CD4-positive, CD25-positive, alpha-beta regulatory T cell (primary cell): ENCODE data around the gene MYL6B. TPM values are rescaled to one million over a fixed set of nuclear protein-coding genes. Genes with fewer than 3 reads are reported as not detected.

ENCODE experiments used
- ATAC-seq, 2 donors: fragments of 150-1000 bp; cut with Tn5 transposase; one replicate each; pipeline ENCODE4 v1.10.0; 2021; ENCODE audit warnings: low read depth in 2 of 2, moderate number of reproducible peaks in 2 of 2, moderate library complexity in 1 of 2
- DNase-seq, 3 donors: peaks; one replicate each; pipeline versions ENCODE4 v3.0.0 to v3.0.0-alpha.2; 2012 to 2022; ENCODE audit warnings: mixed read lengths in 1 of 3
- H3K27ac ChIP-seq: one replicate; pipeline ENCODE4 v1.7.0; 2013; ENCODE audit warnings: mild to moderate bottlenecking, low read length; ENCODE audit not compliant: insufficient read depth, poor library complexity, severe bottlenecking
- H3K27me3 ChIP-seq: one replicate; pipeline ENCODE4 v1.7.0; 2013; ENCODE audit warnings: low read length; ENCODE audit not compliant: control insufficient read depth, insufficient read depth
- H3K36me3 ChIP-seq: one replicate; pipeline ENCODE4 v1.7.0; 2013; ENCODE audit warnings: mild to moderate bottlenecking, low read length, moderate library complexity; ENCODE audit not compliant: control insufficient read depth, insufficient read depth
- H3K4me1 ChIP-seq: 2 replicates; pipeline ENCODE4 v1.7.0; 2013; ENCODE audit warnings: mild to moderate bottlenecking, low read length; ENCODE audit not compliant: insufficient read depth, control insufficient read depth, poor library complexity, severe bottlenecking
- H3K4me3 ChIP-seq: one replicate; pipeline ENCODE4 v1.7.0; 2013; ENCODE audit warnings: low read depth, mild to moderate bottlenecking, low read length, moderate library complexity
- H3K9me3 ChIP-seq, 2 experiments: 1 replicate in 1 of 2; 2 replicates in 1 of 2; pipeline ENCODE4 v1.7.0; 2013; ENCODE audit warnings: low read length in 2 of 2, mild to moderate bottlenecking in 1 of 2, moderate library complexity in 1 of 2; ENCODE audit not compliant: control insufficient read depth in 2 of 2
- H3K27ac Mint-ChIP-seq, 3 donors: one replicate each; pipeline ENCODE4 v1.8.0; 2020 to 2022; ENCODE audit warnings: mild to moderate bottlenecking in 3 of 3, mixed read lengths in 3 of 3, moderate library complexity in 2 of 3
- H3K27me3 Mint-ChIP-seq: one replicate; pipeline ENCODE4 v1.8.0; 2022; ENCODE audit warnings: mild to moderate bottlenecking, mixed read lengths
- H3K36me3 Mint-ChIP-seq: one replicate; pipeline ENCODE4 v1.8.0; 2020; ENCODE audit warnings: mixed read lengths
- H3K4me1 Mint-ChIP-seq, 4 donors: one replicate each; pipeline ENCODE4 v1.8.0; 2020 to 2022; ENCODE audit warnings: mixed read lengths in 4 of 4, mild to moderate bottlenecking in 1 of 4
- H3K4me3 Mint-ChIP-seq, 4 donors: one replicate each; pipeline ENCODE4 v1.8.0; 2020 to 2022; ENCODE audit warnings: mild to moderate bottlenecking in 4 of 4, mixed read lengths in 4 of 4, moderate library complexity in 3 of 4
- H3K9me3 Mint-ChIP-seq, 7 donors: one replicate each; pipeline ENCODE4 v1.8.0; 2020 to 2022; ENCODE audit warnings: mixed read lengths in 7 of 7, mild to moderate bottlenecking in 3 of 7, moderate library complexity in 2 of 7
- polyA plus RNA-seq, 4 donors: library from polyadenylated mRNA; unstranded; fragments of 300-500 nt; fragmentation: Illumina TruSeq; gene quantifications; one replicate each; pipeline ENCODE4 v1.2.3, GENCODE V29; 2021
- total RNA-seq: library from RNA; stranded (reverse); gene quantifications from one replicate; pipeline ENCODE4 v1.2.3, GENCODE V29; 2022

MYL6B gene
- total and polyA plus RNA-seq, 5 donors from 2014 or later: 8.8 to 18.4 (median 11.2) TPM

DNA sequence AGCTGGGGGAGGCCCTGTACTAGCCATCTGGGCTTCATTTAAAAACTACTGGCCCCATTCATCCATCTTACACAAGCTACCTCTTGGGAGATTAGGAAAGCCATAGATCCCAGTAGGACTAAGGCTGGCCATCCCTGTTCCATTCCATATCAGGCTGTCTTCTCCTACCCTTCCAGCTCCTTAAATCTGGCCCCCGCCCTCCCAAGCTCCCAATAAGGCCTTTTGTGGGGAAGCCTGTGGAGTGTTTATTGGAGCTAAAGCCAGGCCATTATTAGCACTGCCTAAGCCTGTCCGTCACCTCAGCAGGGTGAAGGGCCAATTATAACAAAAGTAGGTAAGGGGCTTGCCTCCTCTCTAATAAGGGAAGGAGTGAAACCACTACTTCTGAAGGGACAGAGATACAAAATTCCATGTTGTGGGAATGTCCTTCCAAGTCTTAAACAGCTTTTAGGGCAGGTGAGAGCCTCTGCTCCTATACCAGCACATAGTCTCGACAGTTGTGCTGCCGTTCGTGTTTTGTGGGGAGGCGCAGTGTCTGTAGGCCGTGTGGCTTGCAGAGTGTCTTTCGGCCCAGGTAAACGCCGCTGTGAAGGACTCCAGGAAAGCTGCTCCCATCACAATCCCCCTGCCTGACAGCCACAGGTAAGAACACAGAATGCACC is 9.4 kb downstream of the MYL6B start:
- peak overlapping the region in 2 of 3 donors; percentile 98 to 100 for H3K27ac Mint-ChIP-seq
- ATAC-seq (no peak), DNase-seq (no peak)
- Histone ChIP-seq H3K4me1 (peaks cover 45% of the 10 kb centered on the region), H3K27ac (peak overlapping the region; percentile 95), H3K4me3 (no peak overlapping the region), H3K27me3 (no peaks in the 10 kb centered on the region), H3K36me3 (peaks cover 57% of the 10 kb centered on the region), H3K9me3 (no peaks in the 10 kb centered on the region)
- peaks cover 30% of the 10 kb centered on the region for H3K36me3 Mint-ChIP-seq
- peaks cover 0 to 53% (median 34%) of the 10 kb centered on the region in 4 donors for H3K4me1 Mint-ChIP-seq
- no peaks in the 10 kb centered on the region for H3K9me3 Mint-ChIP-seq
- no peaks in the 10 kb centered on the region for H3K27me3 Mint-ChIP-seq
- peak overlapping the region; percentile 72 to 100 (median 96) for H3K4me3 Mint-ChIP-seq

GRCh38 chr12:56162468-56163290 is 10.3 kb downstream of the MYL6B start:
- no peaks in the 10 kb centered on the region for H3K9me3 ChIP-seq
- no peak overlapping the region for H3K4me3 ChIP-seq
- DNase-seq: no peak
- H3K4me1 ChIP-seq: peaks cover 37% of the 10 kb centered on the region
- H3K27me3 ChIP-seq: no peaks in the 10 kb centered on the region
- Mint-ChIP-seq H3K9me3 (no peaks in the 10 kb centered on the region), H3K36me3 (peaks cover 35% of the 10 kb centered on the region), H3K27ac (peak overlapping the region in 2 of 3 donors; percentile 20 to 83), H3K4me1 (peaks cover 0 to 45% (median 29%) of the 10 kb centered on the region in 4 donors), H3K4me3 (peak overlapping the region in 1 of 4 donors; percentile 38), H3K27me3 (no peaks in the 10 kb centered on the region)
- peak overlapping the region; percentile 95 for H3K27ac ChIP-seq
- peaks cover 65% of the 10 kb centered on the region for H3K36me3 ChIP-seq
- no peak for ATAC-seq

- peaks cover 73% of the 10 kb centered on the region for H3K36me3 ChIP-seq
- ATAC-seq (no peak), DNase-seq (no peak)
- H3K27me3 ChIP-seq: no peaks in the 10 kb centered on the region
- no peaks in the 10 kb centered on the region for H3K9me3 Mint-ChIP-seq
- H3K27me3 Mint-ChIP-seq: no peaks in the 10 kb centered on the region
- no peaks in the 10 kb centered on the region for H3K9me3 ChIP-seq
- peaks cover 0 to 40% (median 26%) of the 10 kb centered on the region in 4 donors for H3K4me1 Mint-ChIP-seq
- peaks cover 34% of the 10 kb centered on the region for H3K4me1 ChIP-seq
- H3K27ac ChIP-seq: peak overlapping the region; percentile 36
- no peak overlapping the region for H3K4me3 ChIP-seq
- H3K4me3 Mint-ChIP-seq: peak overlapping the region in 2 of 4 donors; percentile 22 to 58
- peaks cover 39% of the 10 kb centered on the region for H3K36me3 Mint-ChIP-seq
- peak overlapping the region; percentile 32 to 77 (median 55) for H3K27ac Mint-ChIP-seq
These were observed 11.4 kb downstream of the MYL6B start for GRCh38 chr12:56163533-56164344.

- H3K36me3 ChIP-seq: peaks cover 77% of the 10 kb centered on the region
- H3K4me1 ChIP-seq: peaks cover 28% of the 10 kb centered on the region
- no peak for DNase-seq
- no peaks in the 10 kb centered on the region for H3K27me3 Mint-ChIP-seq
- H3K4me3 ChIP-seq: no peak overlapping the region
- no peaks in the 10 kb centered on the region for H3K27me3 ChIP-seq
- H3K36me3 Mint-ChIP-seq: peaks cover 39% of the 10 kb centered on the region
- ATAC-seq: no peak
- H3K27ac Mint-ChIP-seq: peak overlapping the region in 2 of 3 donors; percentile 55 to 77
- no peak overlapping the region for H3K27ac ChIP-seq
- H3K4me3 Mint-ChIP-seq: no peak overlapping the region
- H3K9me3 Mint-ChIP-seq: no peaks in the 10 kb centered on the region
- no peaks in the 10 kb centered on the region for H3K9me3 ChIP-seq
- peaks cover 0 to 34% (median 20%) of the 10 kb centered on the region in 4 donors for H3K4me1 Mint-ChIP-seq
These were observed 11.9 kb downstream of the MYL6B start for GRCh38 chr12:56164345-56164729.

GRCh38 chr12:56165369-56165768 is 13.0 kb downstream of the MYL6B start:
- Histone ChIP-seq H3K4me3 (no peak overlapping the region), H3K27me3 (no peaks in the 10 kb centered on the region), H3K9me3 (no peaks in the 10 kb centered on the region), H3K4me1 (peaks cover 18% of the 10 kb centered on the region), H3K27ac (no peak overlapping the region), H3K36me3 (peaks cover 85% of the 10 kb centered on the region)
- Mint-ChIP-seq H3K36me3 (peaks cover 42% of the 10 kb centered on the region), H3K4me3 (peak overlapping the region in 1 of 4 donors; percentile 71), H3K4me1 (peaks cover 0 to 24% (median 12%) of the 10 kb centered on the region in 4 donors), H3K27ac (peak overlapping the region in 2 of 3 donors; percentile 22 to 69), H3K9me3 (no peaks in the 10 kb centered on the region), H3K27me3 (no peaks in the 10 kb centered on the region)
- ATAC-seq (no peak), DNase-seq (no peak)

- Mint-ChIP-seq H3K4me1 (peaks cover 0 to 4% (median under 1%) of the 10 kb centered on the region in 4 donors), H3K4me3 (no peak overlapping the region), H3K27me3 (no peaks in the 10 kb centered on the region), H3K27ac (peak overlapping the region in 1 of 3 donors; percentile 85), H3K9me3 (no peaks in the 10 kb centered on the region), H3K36me3 (peaks cover 52% of the 10 kb centered on the region)
- Histone ChIP-seq H3K27ac (no peak overlapping the region), H3K27me3 (no peaks in the 10 kb centered on the region), H3K4me1 (no peaks in the 10 kb centered on the region), H3K9me3 (no peaks in the 10 kb centered on the region), H3K4me3 (no peak overlapping the region), H3K36me3 (peaks cover 81% of the 10 kb centered on the region)
- DNase-seq (no peak), ATAC-seq (no peak)
These were observed 16.9 kb downstream of the MYL6B start for GRCh38 chr12:56169229-56169759.

DNA sequence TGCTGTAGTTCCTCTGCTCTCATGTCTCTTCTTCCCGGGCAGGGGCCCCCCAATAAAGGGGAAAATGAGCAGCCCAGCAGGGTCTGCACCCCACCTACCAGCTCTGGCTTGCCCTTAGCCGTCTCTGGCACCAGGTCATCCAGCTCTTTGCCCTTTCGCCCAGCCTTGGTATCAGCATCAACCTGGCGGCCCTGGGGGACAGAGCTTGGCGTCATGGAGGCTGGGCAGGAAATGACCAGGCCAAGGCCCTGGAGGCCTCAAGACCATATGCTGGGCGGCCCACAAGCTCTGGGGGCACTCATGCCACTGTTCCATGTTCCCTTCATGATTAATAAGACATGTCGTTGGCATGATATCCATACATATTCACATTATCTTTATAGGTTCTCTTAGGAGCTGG is 20.5 kb downstream of the MYL6B start:
- H3K27ac Mint-ChIP-seq: peak overlapping the region in 2 of 3 donors; percentile 46 to 58
- H3K27me3 Mint-ChIP-seq: no peaks in the 10 kb centered on the region
- H3K36me3 Mint-ChIP-seq: peaks cover 49% of the 10 kb centered on the region

More for the DNA sequence above, 20.5 kb downstream of the MYL6B start:
- Mint-ChIP-seq H3K9me3 (no peaks in the 10 kb centered on the region), H3K4me1 (peaks cover 0 to 6% (median 1%) of the 10 kb centered on the region in 4 donors), H3K4me3 (no peak overlapping the region)
- Histone ChIP-seq H3K27me3 (no peaks in the 10 kb centered on the region), H3K27ac (no peak overlapping the region), H3K4me3 (no peak overlapping the region), H3K36me3 (peaks cover 81% of the 10 kb centered on the region), H3K4me1 (no peaks in the 10 kb centered on the region), H3K9me3 (no peaks in the 10 kb centered on the region)
- ATAC-seq (no peak), DNase-seq (no peak)
